HEK293 (cell line): Measurements from ENCODE around the gene VSTM2L.

Experiments
- CTCF ChIA-PET: fragments of 350-600 bp; formaldehyde crosslinking; extraction: SDS; loops from one replicate; lab custom pipeline; 2021; ENCODE audit warnings: antibody characterized with exemption; lab: Yijun Ruan, JAX
- POLR2A ChIA-PET: fragments of 300-600 bp; formaldehyde crosslinking; extraction: SDS; loops from one replicate; lab custom pipeline; 2020; ENCODE audit warnings: antibody characterized with exemption, inconsistent platforms; lab: Yijun Ruan, JAX
- H3K27ac ChIP-seq: fragments of 200-500 bp; sonication (Bioruptor generic); 2 replicates; pipeline ENCODE4 v1.5.1; 2014; ENCODE audit warnings: low read depth, low read length, control low read depth, inconsistent platforms; ENCODE audit errors: extremely low read depth
- H3K36me3 ChIP-seq, 2 experiments: fragments of 200-500 bp in 1 of 2; sonication (Bioruptor generic) in 1 of 2; 1 replicate in 1 of 2; 2 replicates in 1 of 2; pipeline ENCODE4 v1.5.1; 2014 to 2017; ENCODE audit warnings: inconsistent platforms in 2 of 2, low read length in 2 of 2; ENCODE audit not compliant: control insufficient read depth in 2 of 2, insufficient read depth in 1 of 2
- H3K4me1 ChIP-seq: fragments of 200-500 bp; sonication (Bioruptor generic); 2 replicates; pipeline ENCODE4 v1.5.1; 2014; ENCODE audit warnings: mild to moderate bottlenecking, low read length, inconsistent platforms; ENCODE audit not compliant: control insufficient read depth, insufficient read depth
- H3K4me3 ChIP-seq: 2 replicates; pipeline ENCODE4 v1.5.1; 2011; ENCODE audit warnings: low read depth, mild to moderate bottlenecking, control low read depth, low read length, moderate library complexity
- H3K9me3 ChIP-seq: fragments of 200-500 bp; sonication (Bioruptor generic); 2 replicates; pipeline ENCODE4 v1.5.1; 2014; ENCODE audit warnings: low read depth, low read length, inconsistent platforms; ENCODE audit not compliant: control insufficient read depth, insufficient read depth
- BCL11A ChIP-seq: fragments of 450-650 bp; formaldehyde crosslinking; IDR thresholded peaks from 2 replicates; pipeline ENCODE4 v1.5.1; 2016; ENCODE audit warnings: low read depth, missing biosample characterization, missing genetic modification characterization
- GLI2 ChIP-seq: fragments of 450-650 bp; formaldehyde crosslinking; IDR thresholded peaks from 2 replicates; pipeline ENCODE4; 2017; ENCODE audit warnings: missing biosample characterization, missing genetic modification characterization, low read depth, borderline replicate concordance
- GLIS2 ChIP-seq: fragments of 450-650 bp; formaldehyde crosslinking; IDR thresholded peaks from 2 replicates; pipeline ENCODE4 v1.5.1; 2016; ENCODE audit warnings: missing biosample characterization, missing genetic modification characterization
- HOXC10 ChIP-seq: sonication (generic); formaldehyde crosslinking; IDR thresholded peaks from 2 replicates; pipeline ENCODE4 v1.8.1; 2023; ENCODE audit warnings: mild to moderate bottlenecking, missing genetic modification reagents
- SP3 ChIP-seq: fragments of 450-650 bp; formaldehyde crosslinking; IDR thresholded peaks from 2 replicates; pipeline ENCODE4 v1.5.1; 2016; ENCODE audit warnings: missing biosample characterization, missing genetic modification characterization
- SP7 ChIP-seq: fragments of 450-650 bp; formaldehyde crosslinking; IDR thresholded peaks from 2 replicates; pipeline ENCODE4 v1.5.1; 2016; ENCODE audit warnings: missing biosample characterization, missing genetic modification characterization
- YY2 ChIP-seq: fragments of 450-650 bp; formaldehyde crosslinking; IDR thresholded peaks from 2 replicates; pipeline ENCODE4 v1.5.1; 2016; ENCODE audit warnings: missing biosample characterization, missing genetic modification characterization
- ZBTB21 ChIP-seq: fragments of 450-650 bp; formaldehyde crosslinking; IDR thresholded peaks from 2 replicates; pipeline ENCODE4 v1.5.1; 2017; ENCODE audit warnings: missing biosample characterization, missing genetic modification characterization
- ZFHX2 ChIP-seq: fragments of 450-650 bp; formaldehyde crosslinking; conservative IDR thresholded peaks from 2 replicates; pipeline ENCODE4 v1.5.1; 2016; ENCODE audit warnings: missing biosample characterization, missing genetic modification characterization
- ZFP41 ChIP-seq: fragments of 450-650 bp; formaldehyde crosslinking; IDR thresholded peaks from 2 replicates; pipeline ENCODE4 v1.5.1; 2016; ENCODE audit warnings: missing biosample characterization, missing genetic modification characterization, borderline replicate concordance
- ZIC2 ChIP-seq: fragments of 450-650 bp; formaldehyde crosslinking; IDR thresholded peaks from 2 replicates; pipeline ENCODE4 v1.5.1; 2016; ENCODE audit warnings: missing biosample characterization, missing genetic modification characterization
- ZNF114 ChIP-seq: fragments of 450-650 bp; formaldehyde crosslinking; IDR thresholded peaks from 2 replicates; pipeline ENCODE4 v1.5.0; 2017; ENCODE audit warnings: missing biosample characterization, missing genetic modification characterization
- ZNF155 ChIP-seq: fragments of 450-650 bp; formaldehyde crosslinking; IDR thresholded peaks from 2 replicates; pipeline ENCODE4 v1.5.1; 2016; ENCODE audit warnings: missing biosample characterization, missing genetic modification characterization
- ZNF184 ChIP-seq: fragments of 450-650 bp; IDR thresholded peaks from 2 replicates; pipeline ENCODE4 v1.5.1; 2018; ENCODE audit warnings: missing biosample characterization, mild to moderate bottlenecking, missing genetic modification characterization
- ZNF214 ChIP-seq: fragments of 450-650 bp; formaldehyde crosslinking; IDR thresholded peaks from 2 replicates; pipeline ENCODE4 v1.5.1; 2017; ENCODE audit warnings: missing biosample characterization, mild to moderate bottlenecking, missing genetic modification characterization, borderline replicate concordance
- ZNF223 ChIP-seq: fragments of 450-650 bp; formaldehyde crosslinking; IDR thresholded peaks from 2 replicates; pipeline ENCODE4 v1.5.1; 2016; ENCODE audit warnings: missing biosample characterization, missing genetic modification characterization
- ZNF391 ChIP-seq: fragments of 450-650 bp; formaldehyde crosslinking; IDR thresholded peaks from 2 replicates; pipeline ENCODE4 v1.5.1; 2016; ENCODE audit warnings: low read depth, missing biosample characterization, missing genetic modification characterization, borderline replicate concordance
- ZNF416 ChIP-seq: fragments of 450-650 bp; formaldehyde crosslinking; IDR thresholded peaks from 2 replicates; pipeline ENCODE4 v1.5.1; 2016; ENCODE audit warnings: missing biosample characterization, missing genetic modification characterization
- ZNF426 ChIP-seq: fragments of 450-650 bp; formaldehyde crosslinking; IDR thresholded peaks from 2 replicates; pipeline ENCODE4 v1.5.1; 2017; ENCODE audit warnings: missing biosample characterization, missing genetic modification characterization, mild to moderate bottlenecking, inconsistent platforms, moderate library complexity
- ZNF621 ChIP-seq: fragments of 450-650 bp; formaldehyde crosslinking; IDR thresholded peaks from 2 replicates; pipeline ENCODE4 v1.5.1; 2017; ENCODE audit warnings: missing biosample characterization, missing genetic modification characterization
- ZNF701 ChIP-seq: fragments of 450-650 bp; formaldehyde crosslinking; IDR thresholded peaks from 2 replicates; pipeline ENCODE4 v1.5.1; 2016; ENCODE audit warnings: missing biosample characterization, missing genetic modification characterization
- ZNF768 ChIP-seq: fragments of 450-650 bp; formaldehyde crosslinking; IDR thresholded peaks from 2 replicates; pipeline ENCODE4 v1.5.1; 2018; ENCODE audit warnings: missing biosample characterization, mild to moderate bottlenecking, missing genetic modification characterization
- ZSCAN30 ChIP-seq: fragments of 450-650 bp; IDR thresholded peaks from 2 replicates; pipeline ENCODE4 v1.5.1; 2018; ENCODE audit warnings: missing biosample characterization, mild to moderate bottlenecking, missing genetic modification characterization, moderate library complexity
- TF ChIP-seq, protein P1 (sequence below): fragments of 450-650 bp; formaldehyde crosslinking; IDR thresholded peaks from 2 replicates; pipeline ENCODE4 v1.5.1; 2017; ENCODE audit warnings: missing biosample characterization, missing genetic modification characterization
- TF ChIP-seq, protein P2 (sequence below): fragments of 450-650 bp; formaldehyde crosslinking; IDR thresholded peaks from 2 replicates; pipeline ENCODE4 v1.5.1; 2017; ENCODE audit warnings: missing biosample characterization, missing genetic modification characterization
- TF ChIP-seq, protein P3 (sequence below): fragments of 450-650 bp; formaldehyde crosslinking; IDR thresholded peaks from 2 replicates; pipeline ENCODE4; 2016; ENCODE audit warnings: missing biosample characterization, missing genetic modification characterization
- TF ChIP-seq, protein P4 (sequence below): fragments of 450-650 bp; formaldehyde crosslinking; IDR thresholded peaks from 2 replicates; pipeline ENCODE4 v1.5.1; 2016; ENCODE audit warnings: missing biosample characterization, missing genetic modification characterization
- TF ChIP-seq, protein P5 (sequence below): fragments of 450-650 bp; formaldehyde crosslinking; IDR thresholded peaks from 2 replicates; pipeline ENCODE4 v1.5.1; 2016; ENCODE audit warnings: missing biosample characterization, missing genetic modification characterization

The VSTM2L gene

DNA sequence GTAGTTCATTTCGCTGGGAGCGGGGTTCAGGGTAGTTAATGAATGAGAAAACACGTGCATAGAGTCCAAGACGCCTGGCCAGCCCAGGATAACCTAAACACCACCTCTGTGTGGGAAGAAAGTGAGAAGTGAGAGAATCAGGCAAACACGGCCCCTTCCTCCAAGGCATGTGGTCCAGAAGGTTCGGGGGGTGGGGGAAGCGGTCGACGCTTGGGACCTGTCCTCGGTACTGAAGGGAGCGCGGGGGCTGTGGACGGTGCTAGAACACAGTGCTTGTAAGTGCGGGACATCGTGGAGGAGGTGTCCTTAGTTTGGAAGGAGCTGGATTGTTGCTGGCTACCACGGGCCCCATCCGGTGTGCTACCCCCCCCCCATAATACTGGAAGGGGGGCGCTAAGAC, 1.7 kb upstream of the VSTM2L start:
- CTCF ChIA-PET: interaction anchor here (1.6 kb wide), 1 partner anchor 90 kb away, joined by 5 read pairs; no protein-coding TSS in a partner anchor
- Histone ChIP-seq H3K4me1 (no peaks in the 10 kb centered on the region; the same call in 1 of the 2 replicates), H3K27ac (no peak overlapping the region), H3K36me3 (no peaks in the 10 kb centered on the region), H3K4me3 (no peak overlapping the region), H3K9me3 (no peaks in the 10 kb centered on the region)
- TF ChIP-seq GLI2 (tag by site-specific recombination): no peak
- TF ChIP-seq, protein P1, sequence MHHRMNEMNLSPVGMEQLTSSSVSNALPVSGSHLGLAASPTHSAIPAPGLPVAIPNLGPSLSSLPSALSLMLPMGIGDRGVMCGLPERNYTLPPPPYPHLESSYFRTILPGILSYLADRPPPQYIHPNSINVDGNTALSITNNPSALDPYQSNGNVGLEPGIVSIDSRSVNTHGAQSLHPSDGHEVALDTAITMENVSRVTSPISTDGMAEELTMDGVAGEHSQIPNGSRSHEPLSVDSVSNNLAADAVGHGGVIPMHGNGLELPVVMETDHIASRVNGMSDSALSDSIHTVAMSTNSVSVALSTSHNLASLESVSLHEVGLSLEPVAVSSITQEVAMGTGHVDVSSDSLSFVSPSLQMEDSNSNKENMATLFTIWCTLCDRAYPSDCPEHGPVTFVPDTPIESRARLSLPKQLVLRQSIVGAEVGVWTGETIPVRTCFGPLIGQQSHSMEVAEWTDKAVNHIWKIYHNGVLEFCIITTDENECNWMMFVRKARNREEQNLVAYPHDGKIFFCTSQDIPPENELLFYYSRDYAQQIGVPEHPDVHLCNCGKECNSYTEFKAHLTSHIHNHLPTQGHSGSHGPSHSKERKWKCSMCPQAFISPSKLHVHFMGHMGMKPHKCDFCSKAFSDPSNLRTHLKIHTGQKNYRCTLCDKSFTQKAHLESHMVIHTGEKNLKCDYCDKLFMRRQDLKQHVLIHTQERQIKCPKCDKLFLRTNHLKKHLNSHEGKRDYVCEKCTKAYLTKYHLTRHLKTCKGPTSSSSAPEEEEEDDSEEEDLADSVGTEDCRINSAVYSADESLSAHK (tag by site-specific recombination): no peak
- no peak for TF ChIP-seq BCL11A
- no peak for TF ChIP-seq ZNF223 (tag by site-specific recombination)
- no peak for TF ChIP-seq HOXC10
- TF ChIP-seq, protein P2, sequence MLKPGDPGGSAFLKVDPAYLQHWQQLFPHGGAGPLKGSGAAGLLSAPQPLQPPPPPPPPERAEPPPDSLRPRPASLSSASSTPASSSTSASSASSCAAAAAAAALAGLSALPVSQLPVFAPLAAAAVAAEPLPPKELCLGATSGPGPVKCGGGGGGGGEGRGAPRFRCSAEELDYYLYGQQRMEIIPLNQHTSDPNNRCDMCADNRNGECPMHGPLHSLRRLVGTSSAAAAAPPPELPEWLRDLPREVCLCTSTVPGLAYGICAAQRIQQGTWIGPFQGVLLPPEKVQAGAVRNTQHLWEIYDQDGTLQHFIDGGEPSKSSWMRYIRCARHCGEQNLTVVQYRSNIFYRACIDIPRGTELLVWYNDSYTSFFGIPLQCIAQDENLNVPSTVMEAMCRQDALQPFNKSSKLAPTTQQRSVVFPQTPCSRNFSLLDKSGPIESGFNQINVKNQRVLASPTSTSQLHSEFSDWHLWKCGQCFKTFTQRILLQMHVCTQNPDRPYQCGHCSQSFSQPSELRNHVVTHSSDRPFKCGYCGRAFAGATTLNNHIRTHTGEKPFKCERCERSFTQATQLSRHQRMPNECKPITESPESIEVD (tag by site-specific recombination): no peak
- no peak for TF ChIP-seq ZNF768 (tag by site-specific recombination)
- TF ChIP-seq YY2 (tag by site-specific recombination): no peak
- no peak for TF ChIP-seq ZFP41 (tag by site-specific recombination)
- TF ChIP-seq ZNF184 (tag by site-specific recombination): no peak
- no peak for TF ChIP-seq ZNF416 (tag by site-specific recombination)
- TF ChIP-seq ZSCAN30 (tag by site-specific recombination): no peak
- TF ChIP-seq ZNF114 (tag by site-specific recombination): no peak
- TF ChIP-seq, protein P3, sequence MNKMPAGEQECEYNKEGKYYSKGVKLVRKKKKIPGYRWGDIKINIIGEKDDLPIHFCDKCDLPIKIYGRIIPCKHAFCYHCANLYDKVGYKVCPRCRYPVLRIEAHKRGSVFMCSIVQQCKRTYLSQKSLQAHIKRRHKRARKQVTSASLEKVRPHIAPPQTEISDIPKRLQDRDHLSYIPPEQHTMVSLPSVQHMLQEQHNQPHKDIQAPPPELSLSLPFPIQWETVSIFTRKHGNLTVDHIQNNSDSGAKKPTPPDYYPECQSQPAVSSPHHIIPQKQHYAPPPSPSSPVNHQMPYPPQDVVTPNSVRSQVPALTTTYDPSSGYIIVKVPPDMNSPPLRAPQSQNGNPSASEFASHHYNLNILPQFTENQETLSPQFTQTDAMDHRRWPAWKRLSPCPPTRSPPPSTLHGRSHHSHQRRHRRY: no peak
- TF ChIP-seq GLIS2: no peak
- no peak for TF ChIP-seq ZNF214
- no peak for TF ChIP-seq ZNF426 (tag by site-specific recombination)
- no peak for TF ChIP-seq ZNF391 (tag by site-specific recombination)
- POLR2A ChIA-PET: no interaction called here

DNA sequence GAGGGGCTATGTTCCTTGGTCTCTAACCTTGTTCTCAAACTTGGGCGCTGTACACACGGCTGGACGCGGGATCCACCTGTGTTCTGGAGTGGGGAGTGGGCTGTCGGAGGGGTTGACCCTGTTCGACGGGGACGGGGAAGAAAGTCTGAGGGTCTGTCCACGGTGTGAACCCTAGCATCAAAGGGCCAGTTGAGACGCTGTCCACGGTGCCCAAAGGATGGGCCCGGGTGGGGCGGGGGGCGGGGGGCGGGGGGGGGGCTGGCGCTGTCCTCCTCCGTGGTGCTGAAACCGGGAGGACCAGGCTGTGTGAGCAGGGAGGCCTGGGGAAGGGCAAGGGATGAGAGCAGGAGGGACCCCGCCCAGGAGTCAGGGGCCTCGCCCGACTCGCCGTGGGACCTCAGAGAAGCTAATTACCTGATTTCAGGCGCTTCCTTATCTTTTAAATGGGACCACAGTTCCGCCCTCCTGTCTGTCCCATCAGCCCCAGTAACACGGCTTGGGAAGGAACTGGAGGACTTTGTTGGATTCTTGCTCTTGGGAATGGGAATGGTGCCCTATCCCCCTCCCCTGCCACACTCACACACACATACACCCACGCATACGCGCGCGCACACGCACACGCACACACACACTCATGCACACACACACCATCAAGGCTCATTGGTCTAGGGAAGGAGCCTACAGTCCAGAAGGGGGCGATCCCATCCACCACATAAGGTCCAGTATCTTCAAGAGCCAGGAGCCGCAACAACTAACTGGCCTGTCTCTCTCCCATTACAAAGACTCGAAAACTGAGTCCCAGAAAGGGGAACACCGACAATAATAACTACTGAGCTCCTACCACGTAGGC, 1.0 kb upstream of the VSTM2L start:
- no peaks in the 10 kb centered on the region for H3K9me3 ChIP-seq
- ChIA-PET CTCF (interaction anchor here (0.6 to 1.6 kb wide), 7 partner anchors 11 to 566 kb away, joined by 3 to 7 read pairs (median 3); no protein-coding TSS in a partner anchor), POLR2A (no interaction called here)
- peaks cover 2% of the 10 kb centered on the region; the same call in 1 of the 2 replicates for H3K4me1 ChIP-seq
- H3K4me3 ChIP-seq: no peak overlapping the region
- H3K36me3 ChIP-seq: no peaks in the 10 kb centered on the region
- H3K27ac ChIP-seq: no peak overlapping the region
- no peak for TF ChIP-seq ZNF155 (tag by site-specific recombination)
- no peak for TF ChIP-seq ZIC2 (tag by site-specific recombination)
- TF ChIP-seq, protein P3: no peak
- TF ChIP-seq, protein P4, sequence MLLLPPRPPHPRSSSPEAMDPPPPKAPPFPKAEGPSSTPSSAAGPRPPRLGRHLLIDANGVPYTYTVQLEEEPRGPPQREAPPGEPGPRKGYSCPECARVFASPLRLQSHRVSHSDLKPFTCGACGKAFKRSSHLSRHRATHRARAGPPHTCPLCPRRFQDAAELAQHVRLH (tag by site-specific recombination): no peak
- TF ChIP-seq ZNF621: no peak
- TF ChIP-seq, protein P5, sequence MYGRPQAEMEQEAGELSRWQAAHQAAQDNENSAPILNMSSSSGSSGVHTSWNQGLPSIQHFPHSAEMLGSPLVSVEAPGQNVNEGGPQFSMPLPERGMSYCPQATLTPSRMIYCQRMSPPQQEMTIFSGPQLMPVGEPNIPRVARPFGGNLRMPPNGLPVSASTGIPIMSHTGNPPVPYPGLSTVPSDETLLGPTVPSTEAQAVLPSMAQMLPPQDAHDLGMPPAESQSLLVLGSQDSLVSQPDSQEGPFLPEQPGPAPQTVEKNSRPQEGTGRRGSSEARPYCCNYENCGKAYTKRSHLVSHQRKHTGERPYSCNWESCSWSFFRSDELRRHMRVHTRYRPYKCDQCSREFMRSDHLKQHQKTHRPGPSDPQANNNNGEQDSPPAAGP (tag by site-specific recombination): peak; percentile 84; the same call in 1 of the 2 replicates
- 0 out of 2 replicates have a peak, but pooled peaks have one; percentile 31 for TF ChIP-seq SP7 (tag by site-specific recombination)
- peak; percentile 95 for TF ChIP-seq ZFHX2 (tag by site-specific recombination)
- no peak for TF ChIP-seq HOXC10
- no peak for TF ChIP-seq ZBTB21 (tag by site-specific recombination)
- no peak for TF ChIP-seq ZNF701 (tag by site-specific recombination)
- TF ChIP-seq SP3 (tag by site-specific recombination): no peak; the same call in 1 of the 2 replicates
